ENCODE data around the gene IGF2BP1.

DNA sequence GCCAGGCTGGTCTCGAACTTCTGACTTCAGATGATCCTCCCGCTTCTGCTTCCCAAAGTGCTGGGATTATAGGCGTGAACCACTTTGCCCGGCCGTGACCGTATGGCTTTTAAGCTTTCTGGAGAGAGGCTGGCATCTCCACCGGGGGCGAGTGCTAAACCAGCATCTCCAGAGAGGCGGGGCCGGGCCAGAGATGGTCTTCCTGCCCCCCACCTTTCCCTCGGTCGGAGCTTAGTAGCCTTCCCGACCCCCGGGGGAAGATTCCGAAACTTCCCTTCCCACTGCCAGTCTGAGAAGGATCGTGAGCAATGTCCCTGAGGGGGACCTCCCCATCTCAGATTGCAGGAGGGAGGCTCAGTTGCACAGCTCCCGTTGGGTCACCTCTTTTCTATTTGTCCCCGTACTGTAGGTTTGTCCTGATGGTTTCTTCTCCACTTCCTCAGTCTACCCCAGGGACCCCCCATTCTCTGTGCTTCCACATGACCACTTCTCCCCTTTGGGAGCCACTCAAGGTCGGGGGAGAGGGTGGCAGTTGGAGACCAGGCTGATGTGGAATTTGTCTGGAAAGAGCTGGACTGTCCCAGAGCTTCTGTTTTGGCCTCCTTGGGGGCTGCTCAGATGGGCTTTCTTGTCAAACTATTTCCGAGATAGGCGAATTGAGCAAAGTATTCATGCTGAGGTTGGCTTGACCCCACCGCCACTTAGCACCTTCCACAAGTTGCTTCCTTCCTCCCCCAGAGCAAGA lies 18.2 kb downstream of the IGF2BP1 start:
- TF ChIP-seq CTCF (IDR thresholded peaks at IDR 0.05; ENCODE audit: insufficient read depth, low read length, poor library complexity, severe bottlenecking) = no peak
- TF ChIP-seq EZH2phosphoT487 (conservative IDR thresholded peaks at IDR 0.05; ENCODE audit: low read length) = no peak

Measured in SU-DHL-6 (cell line).